H9 (cell line): ENCODE data around the gene KRT13. TPM values are rescaled to one million over a fixed set of nuclear protein-coding genes. Genes with fewer than 3 reads are reported as not detected.

Experiments used
- DNase-seq: peaks from one replicate; pipeline ENCODE4 v3.0.0-alpha.2; 2017
- H2AFZ ChIP-seq: one replicate; pipeline ENCODE4 v1.6.1; 2013; ENCODE audit warnings: mild to moderate bottlenecking, low read length, control low read depth, moderate library complexity
- H2AK5ac ChIP-seq: 2 replicates; pipeline ENCODE4 v1.6.1; 2013; ENCODE audit warnings: low read length, control low read depth, mixed read lengths; ENCODE audit not compliant: insufficient read length
- H2BK120ac ChIP-seq: one replicate; pipeline ENCODE4 v1.6.1; 2013; ENCODE audit warnings: low read depth, mild to moderate bottlenecking, low read length, control low read depth, inconsistent platforms; ENCODE audit not compliant: poor library complexity, severe bottlenecking
- H2BK12ac ChIP-seq: 2 replicates; pipeline ENCODE4 v1.6.1; 2013; ENCODE audit warnings: low read length, control low read depth, mixed read lengths, low read depth; ENCODE audit not compliant: insufficient read length
- H2BK15ac ChIP-seq: 2 replicates; pipeline ENCODE4 v1.6.1; 2013; ENCODE audit warnings: low read depth, low read length, control low read depth
- H2BK20ac ChIP-seq: one replicate; pipeline ENCODE4 v1.6.1; 2013; ENCODE audit warnings: low read depth, mild to moderate bottlenecking, low read length, control low read depth, inconsistent platforms; ENCODE audit not compliant: poor library complexity, severe bottlenecking
- H2BK5ac ChIP-seq: 2 replicates; pipeline ENCODE4 v1.6.1; 2013; ENCODE audit warnings: low read length, control low read depth, mixed read lengths; ENCODE audit not compliant: insufficient read length
- H3K14ac ChIP-seq: 2 replicates; pipeline ENCODE4 v1.6.1; 2013; ENCODE audit warnings: low read length, control low read depth; ENCODE audit not compliant: insufficient read depth
- H3K18ac ChIP-seq: 2 replicates; pipeline ENCODE4 v1.6.1; 2013; ENCODE audit warnings: low read depth, mild to moderate bottlenecking, mixed read lengths, low read length, control low read depth; ENCODE audit not compliant: insufficient read length
- H3K23ac ChIP-seq: 2 replicates; pipeline ENCODE4 v1.6.1; 2013; ENCODE audit warnings: low read length, control low read depth, mixed read lengths, low read depth; ENCODE audit not compliant: insufficient read length
- H3K23me2 ChIP-seq: 2 replicates; pipeline ENCODE4 v1.6.1; 2013; ENCODE audit warnings: low read depth, mild to moderate bottlenecking, mixed read lengths, low read length, control low read depth; ENCODE audit not compliant: insufficient read length, poor library complexity, severe bottlenecking
- H3K27ac ChIP-seq: 2 replicates; pipeline ENCODE4 v1.5.1; 2013; ENCODE audit warnings: low read length, control low read depth, mixed read lengths, low read depth; ENCODE audit not compliant: insufficient read length
- H3K27me3 ChIP-seq: 2 replicates; pipeline ENCODE4 v1.6.1; 2013; ENCODE audit warnings: low read length, control low read depth, inconsistent platforms; ENCODE audit not compliant: insufficient read depth
- H3K4ac ChIP-seq: 2 replicates; pipeline ENCODE4 v1.6.1; 2013; ENCODE audit warnings: low read depth, mild to moderate bottlenecking, control low read depth, inconsistent platforms, low read length, moderate library complexity
- H3K4me1 ChIP-seq: 2 replicates; pipeline ENCODE4 v1.6.1; 2013; ENCODE audit warnings: low read length, control low read depth, inconsistent platforms; ENCODE audit not compliant: insufficient read depth
- H3K4me2 ChIP-seq: 2 replicates; pipeline ENCODE4 v1.6.1; 2013; ENCODE audit warnings: low read length, control low read depth, mixed read lengths; ENCODE audit not compliant: insufficient read length, insufficient read depth
- H3K56ac ChIP-seq: 2 replicates; pipeline ENCODE4 v1.6.1; 2013; ENCODE audit warnings: low read depth, mild to moderate bottlenecking, mixed read lengths, low read length, control low read depth; ENCODE audit not compliant: insufficient read length
- H3K79me1 ChIP-seq: 2 replicates; pipeline ENCODE4 v1.6.1; 2013; ENCODE audit warnings: low read depth, mild to moderate bottlenecking, moderate library complexity, low read length, control low read depth, inconsistent platforms; ENCODE audit not compliant: insufficient read depth, poor library complexity, severe bottlenecking
- H3K79me2 ChIP-seq: 2 replicates; pipeline ENCODE4 v1.6.1; 2013; ENCODE audit warnings: low read length, control low read depth, inconsistent platforms; ENCODE audit not compliant: insufficient read depth
- H3K9ac ChIP-seq: 2 replicates; pipeline ENCODE4 v1.6.1; 2013; ENCODE audit warnings: low read length, control low read depth, mixed read lengths; ENCODE audit not compliant: insufficient read length; ENCODE audit errors: extremely low read depth
- H3K9me3 ChIP-seq: one replicate; pipeline ENCODE4 v1.6.1; 2013; ENCODE audit warnings: low read depth, low read length, inconsistent platforms; ENCODE audit not compliant: control insufficient read depth
- H3T11ph ChIP-seq: one replicate; pipeline ENCODE4 v1.6.1; 2013; ENCODE audit warnings: mild to moderate bottlenecking, low read length, control low read depth, inconsistent platforms
- H4K20me1 ChIP-seq: one replicate; pipeline ENCODE4 v1.6.1; 2013; ENCODE audit not compliant: control insufficient read depth, insufficient read length, insufficient read depth
- H4K5ac ChIP-seq: 2 replicates; pipeline ENCODE4 v1.6.1; 2013; ENCODE audit warnings: low read depth, mild to moderate bottlenecking, mixed read lengths, low read length, control low read depth; ENCODE audit not compliant: insufficient read length
- H4K8ac ChIP-seq: replicated peaks from 2 replicates; pipeline ENCODE4 v1.6.1; 2013; ENCODE audit warnings: low read length, control low read depth, mixed read lengths, low read depth; ENCODE audit not compliant: insufficient read length
- H4K91ac ChIP-seq: 2 replicates; pipeline ENCODE4 v1.6.1; 2013; ENCODE audit warnings: low read depth, mild to moderate bottlenecking, moderate library complexity, mixed read lengths, low read length, control low read depth; ENCODE audit not compliant: insufficient read length
- H3K27ac Mint-ChIP-seq, 3 experiments: 2 replicates in 2 of 3; 3 replicates in 1 of 3; pipeline ENCODE4 v1.8.0; 2020 to 2021; ENCODE audit warnings: mixed read lengths in 3 of 3, mild to moderate bottlenecking in 1 of 3, moderate library complexity in 1 of 3
- H3K27me3 Mint-ChIP-seq: 2 replicates; pipeline ENCODE4 v1.8.0; 2021; ENCODE audit warnings: low read depth, mild to moderate bottlenecking, moderate library complexity, mixed read lengths
- H3K36me3 Mint-ChIP-seq, 3 experiments: 2 replicates in 2 of 3; 3 replicates in 1 of 3; pipeline ENCODE4 v1.8.0; 2020 to 2021; ENCODE audit warnings: low read depth in 3 of 3, mixed read lengths in 3 of 3; ENCODE audit not compliant: insufficient read depth in 1 of 3
- H3K4me1 Mint-ChIP-seq, 2 experiments: 2 replicates each; pipeline ENCODE4 v1.8.0; 2020; ENCODE audit warnings: mixed read lengths in 2 of 2
- H3K4me3 Mint-ChIP-seq, 2 experiments: 2 replicates in 1 of 2; 3 replicates in 1 of 2; pipeline ENCODE4 v1.8.0; 2020 to 2021; ENCODE audit warnings: mild to moderate bottlenecking in 2 of 2, mixed read lengths in 2 of 2, moderate library complexity in 1 of 2
- H3K9me3 Mint-ChIP-seq, 2 experiments: 2 replicates in 1 of 2; 3 replicates in 1 of 2; pipeline ENCODE4 v1.8.0; 2020; ENCODE audit warnings: mild to moderate bottlenecking in 2 of 2, mixed read lengths in 2 of 2, moderate library complexity in 1 of 2
- WGBS: extraction: QIAGEN DNeasy Blood & Tissue Kit; methylation state at CpG from one replicate; pipeline ENCODE4 v1.1.7; 2013; ENCODE audit warnings: missing lambda C conversion rate, low lambda C conversion rate, mixed read lengths; ENCODE audit not compliant: insufficient read length; ENCODE audit errors: extremely low coverage; 5-methylcytosine and 5-hydroxymethylcytosine counted together
- total RNA-seq: library from RNA; stranded (reverse); gene quantifications from 2 replicates; pipeline ENCODE4 v1.2.1, GENCODE V29; 2021
- TF ChIP-seq, protein P1 (sequence below): fragments of 200-600 bp; sonication (generic); conservative IDR thresholded peaks from 3 replicates; pipeline ENCODE4 v1.8.0; 2021; ENCODE audit warnings: antibody characterized with exemption, mild to moderate bottlenecking

KRT13 gene
- total RNA-seq, 1 experiment from 2014 or later, result not detected

DNA sequence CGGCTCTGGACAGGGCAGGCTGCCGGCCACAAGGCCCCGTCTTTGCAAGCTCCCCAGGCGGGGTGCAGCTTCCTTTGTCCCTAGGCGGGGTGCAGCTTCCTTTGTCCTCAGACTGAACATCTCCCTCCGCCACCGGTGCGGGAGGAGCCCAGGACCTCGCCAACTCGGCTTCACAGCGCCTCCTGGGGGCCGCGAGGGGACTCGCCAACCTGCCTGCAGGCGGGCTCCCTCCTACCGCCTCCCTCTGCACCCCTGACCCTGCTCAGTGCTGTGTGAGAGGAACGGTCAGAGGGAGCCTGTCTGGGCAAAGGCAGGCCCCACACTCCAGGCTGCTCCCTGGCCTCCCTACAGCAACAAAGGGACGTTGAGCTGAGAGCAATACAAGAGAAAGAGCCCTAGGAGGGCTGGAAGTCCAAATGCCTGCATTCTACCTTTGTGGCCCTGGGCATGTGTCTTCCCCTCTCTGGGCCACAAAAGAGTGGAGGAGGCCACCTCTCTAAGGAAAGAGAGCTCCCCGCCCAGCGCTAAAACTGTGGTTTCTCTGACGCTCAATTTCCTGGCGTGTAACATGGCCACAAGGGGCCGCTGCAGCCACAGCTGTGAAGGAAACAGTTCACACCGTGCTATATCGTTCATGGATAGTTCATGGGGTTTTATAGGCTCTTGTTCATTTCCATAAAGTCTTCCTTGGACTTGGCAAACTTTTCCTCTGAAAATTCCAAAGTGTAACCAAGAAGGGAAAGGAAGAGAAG lies 43.6 kb upstream of the KRT13 start:
- H2BK5ac ChIP-seq, result no peak overlapping the region
- H3K4ac ChIP-seq, result no peak overlapping the region
- no peaks in the 10 kb centered on the region for H3K79me2 ChIP-seq
- no peak overlapping the region for H3T11ph ChIP-seq
- H3K9ac ChIP-seq, result no peak overlapping the region
- Mint-ChIP-seq H3K4me1 (peaks cover 31 to 44% of the 10 kb centered on the region in 2 experiments), H3K36me3 (peaks cover 0 to 13% (median 1%) of the 10 kb centered on the region in 3 experiments; a peak in 4 of 7 replicates), H3K4me3 (peak overlapping the region; percentile 27 to 34; a peak in 1 of 5 replicates), H3K27ac (peak overlapping the region in 2 of 3 experiments; percentile 86 to 95; a peak in 5 of 7 replicates), H3K27me3 (peaks cover 19% of the 10 kb centered on the region), H3K9me3 (peaks cover 3 to 11% of the 10 kb centered on the region in 2 experiments; a peak in 4 of 5 replicates)
- no peak overlapping the region for H2AK5ac ChIP-seq
- no peak overlapping the region for H4K91ac ChIP-seq
- no peak overlapping the region for H3K56ac ChIP-seq
- H3K9me3 ChIP-seq, result no peaks in the 10 kb centered on the region
- H2BK120ac ChIP-seq, result no peak overlapping the region
- peak overlapping the region; percentile 59 for H2AFZ ChIP-seq
- no peaks in the 10 kb centered on the region for H4K20me1 ChIP-seq
- no peak overlapping the region for H4K5ac ChIP-seq
- WGBS, result no CpG with 5 or more reads among the region's 25 CpGs
- H2BK20ac ChIP-seq, result no peak overlapping the region
- TF ChIP-seq, protein P1, sequence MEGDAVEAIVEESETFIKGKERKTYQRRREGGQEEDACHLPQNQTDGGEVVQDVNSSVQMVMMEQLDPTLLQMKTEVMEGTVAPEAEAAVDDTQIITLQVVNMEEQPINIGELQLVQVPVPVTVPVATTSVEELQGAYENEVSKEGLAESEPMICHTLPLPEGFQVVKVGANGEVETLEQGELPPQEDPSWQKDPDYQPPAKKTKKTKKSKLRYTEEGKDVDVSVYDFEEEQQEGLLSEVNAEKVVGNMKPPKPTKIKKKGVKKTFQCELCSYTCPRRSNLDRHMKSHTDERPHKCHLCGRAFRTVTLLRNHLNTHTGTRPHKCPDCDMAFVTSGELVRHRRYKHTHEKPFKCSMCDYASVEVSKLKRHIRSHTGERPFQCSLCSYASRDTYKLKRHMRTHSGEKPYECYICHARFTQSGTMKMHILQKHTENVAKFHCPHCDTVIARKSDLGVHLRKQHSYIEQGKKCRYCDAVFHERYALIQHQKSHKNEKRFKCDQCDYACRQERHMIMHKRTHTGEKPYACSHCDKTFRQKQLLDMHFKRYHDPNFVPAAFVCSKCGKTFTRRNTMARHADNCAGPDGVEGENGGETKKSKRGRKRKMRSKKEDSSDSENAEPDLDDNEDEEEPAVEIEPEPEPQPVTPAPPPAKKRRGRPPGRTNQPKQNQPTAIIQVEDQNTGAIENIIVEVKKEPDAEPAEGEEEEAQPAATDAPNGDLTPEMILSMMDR, result peak; percentile 84
- H3K79me1 ChIP-seq, result no peaks in the 10 kb centered on the region
- no peak overlapping the region for H3K27ac ChIP-seq
- no peak overlapping the region for H2BK12ac ChIP-seq
- no peaks in the 10 kb centered on the region for H3K23me2 ChIP-seq
- H3K4me2 ChIP-seq, result peak overlapping the region; percentile 11
- no peak overlapping the region for H4K8ac ChIP-seq
- H3K18ac ChIP-seq, result peak overlapping the region; percentile 59
- no peaks in the 10 kb centered on the region for H3K4me1 ChIP-seq
- no peak overlapping the region for H3K23ac ChIP-seq
- peak overlapping the region; percentile 68; the same call in 1 of the 2 replicates for H3K14ac ChIP-seq
- no peaks in the 10 kb centered on the region for H3K27me3 ChIP-seq
- H2BK15ac ChIP-seq, result no peak overlapping the region
- DNase-seq, result peak; percentile 97
